HepG2 (cell line): Measurements from ENCODE around the gene MED12L. TPM values are rescaled to one million over a fixed set of nuclear protein-coding genes. Genes with fewer than 3 reads are reported as not detected.

Experiments used
- ATAC-seq: fragments of 200-7000 bp; cut with Tn5 transposase; 3 replicates; pipeline ENCODE4 v1.9.1; 2020; ENCODE audit warnings: mild to moderate bottlenecking, moderate library complexity
- BruUV-seq: library from RNA; stranded (reverse); fragments of 400-500 nt; replicated peaks from 2 replicates; lab custom pipeline; 2021; lab: Mats Ljungman, UMichigan
- CTCF ChIA-PET: fragments of 300-600 bp; formaldehyde crosslinking; extraction: SDS; loops from one replicate; lab custom pipeline; 2021; ENCODE audit warnings: low total read pairs, inconsistent platforms, low intra/inter-chr PET ratio; lab: Yijun Ruan, JAX
- POLR2A ChIA-PET: fragments of 350-600 bp; sonication (Branson Sonifier 250); formaldehyde crosslinking; loops from one replicate; lab custom pipeline; 2020; ENCODE audit warnings: antibody characterized with exemption, inconsistent platforms; lab: Yijun Ruan, JAX
- DNase-seq: peaks from one replicate; pipeline ENCODE4 v3.0.0-alpha.2; 2015; ENCODE audit warnings: low spot score
- FAIRE-seq: peaks from 3 replicates; lab custom pipeline; 2011; peaks lifted over from hg19 to GRCh38; lab: Jason Lieb, UNC
- H2AFZ ChIP-seq: one replicate; pipeline ENCODE4 v1.6.1; 2011; ENCODE audit warnings: low read length, inconsistent platforms
- H3K27ac ChIP-seq: fragments of 300-600 bp; 3 replicates; pipeline ENCODE4 v1.8.0; 2011; ENCODE audit warnings: mixed run types, mild to moderate bottlenecking, mixed read lengths, low read length, inconsistent platforms; ENCODE audit not compliant: insufficient read depth; ENCODE audit errors: extremely low read length
- H3K27me3 ChIP-seq, 2 experiments: fragments of 200-600 bp in 1 of 2; 2 replicates in 1 of 2; 3 replicates in 1 of 2; pipeline versions ENCODE4 v1.6.0 to v1.8.0; 2011; ENCODE audit warnings: low read length in 2 of 2, mild to moderate bottlenecking in 2 of 2, moderate library complexity in 2 of 2, inconsistent platforms in 1 of 2; ENCODE audit not compliant: insufficient read depth in 2 of 2, control insufficient read depth in 1 of 2
- H3K36me3 ChIP-seq, 2 experiments: fragments of 200-600 bp in 1 of 2; replicated peaks in 1 of 2; 2 replicates in 1 of 2; 3 replicates in 1 of 2; pipeline versions ENCODE4 v1.5.1 to v1.8.0; 2011; ENCODE audit warnings: low read length in 2 of 2, inconsistent platforms in 1 of 2; ENCODE audit not compliant: insufficient read depth in 2 of 2, control insufficient read depth in 1 of 2
- H3K4me1 ChIP-seq: 2 replicates; pipeline ENCODE4 v1.5.1; 2012; ENCODE audit warnings: low read length, inconsistent platforms; ENCODE audit not compliant: insufficient read depth
- H3K4me2 ChIP-seq: 2 replicates; pipeline ENCODE4 v1.6.0; 2011; ENCODE audit warnings: low read depth, low read length, inconsistent platforms
- H3K4me3 ChIP-seq, 3 experiments: fragments of 200-600 bp in 1 of 3; sonication (generic), shearing (Covaris generic) in 1 of 3; replicated peaks in 1 of 3; 2 replicates each; pipeline ENCODE4 v1.5.1; 2011 to 2016; ENCODE audit warnings: low read length in 3 of 3, inconsistent platforms in 2 of 3, low read depth in 2 of 3, mild to moderate bottlenecking in 2 of 3, control low read depth in 1 of 3, mixed read lengths in 1 of 3; ENCODE audit not compliant: insufficient read depth in 1 of 3
- H3K79me2 ChIP-seq: one replicate; pipeline ENCODE4 v1.6.1; 2011; ENCODE audit warnings: low read length, inconsistent platforms; ENCODE audit not compliant: insufficient read depth
- H3K9ac ChIP-seq: 2 replicates; pipeline ENCODE4 v1.6.0; 2011; ENCODE audit warnings: mild to moderate bottlenecking, low read depth, low read length, inconsistent platforms; ENCODE audit not compliant: insufficient read depth
- H3K9me3 ChIP-seq: 2 replicates; pipeline ENCODE4 v1.5.1; 2012; ENCODE audit warnings: mild to moderate bottlenecking, low read length
- H4K20me1 ChIP-seq: 2 replicates; pipeline ENCODE4 v1.6.0; 2011; ENCODE audit warnings: inconsistent platforms, mild to moderate bottlenecking, low read length, moderate library complexity; ENCODE audit not compliant: insufficient read depth
- CSRNP2 ChIP-seq: sonication (generic); formaldehyde crosslinking; conservative IDR thresholded peaks from 2 replicates; pipeline ENCODE4 v1.8.0; 2022; ENCODE audit warnings: low read depth, missing genetic modification reagents
- NCOA1 ChIP-seq: sonication (generic); formaldehyde crosslinking; IDR thresholded peaks from 2 replicates; pipeline ENCODE4 v1.9.0; 2021; ENCODE audit warnings: missing genetic modification reagents
- PREB ChIP-seq: sonication (generic); formaldehyde crosslinking; IDR thresholded peaks from 2 replicates; pipeline ENCODE4 v1.4.0; 2020; ENCODE audit warnings: missing genetic modification reagents
- PRPF4 ChIP-seq: fragments of 200-400 bp; formaldehyde crosslinking; IDR thresholded peaks from 2 replicates; pipeline ENCODE4 v1.6.1; 2016; ENCODE audit warnings: low read length, low read depth; ENCODE audit not compliant: poor library complexity, severe bottlenecking
- XRCC5 ChIP-seq: fragments of 200-400 bp; formaldehyde crosslinking; optimal IDR thresholded peaks from 2 replicates; pipeline ENCODE3; 2017; ENCODE audit warnings: mild to moderate bottlenecking, low read length
- ZFP36L2 ChIP-seq: sonication (generic); formaldehyde crosslinking; IDR thresholded peaks from 2 replicates; pipeline ENCODE4 v1.4.0; 2020; ENCODE audit warnings: missing genetic modification reagents
- ZNF333 ChIP-seq: sonication (generic); formaldehyde crosslinking; IDR thresholded peaks from 2 replicates; pipeline ENCODE4 v1.4.0; 2020; ENCODE audit warnings: mild to moderate bottlenecking, missing genetic modification reagents, borderline replicate concordance
- ZNF670 ChIP-seq: sonication (generic); formaldehyde crosslinking; IDR thresholded peaks from 2 replicates; pipeline ENCODE4 v1.8.0; 2022; ENCODE audit warnings: mild to moderate bottlenecking, missing genetic modification reagents, borderline replicate concordance
- ZNF780A ChIP-seq: sonication (generic); formaldehyde crosslinking; IDR thresholded peaks from 2 replicates; pipeline ENCODE4 v1.8.0; 2022; ENCODE audit warnings: mild to moderate bottlenecking, missing genetic modification reagents, moderate library complexity
- WGBS: methylation state at CpG from one replicate; pipeline ENCODE4 v1.1.6; 2017; ENCODE audit warnings: low lambda C conversion rate; 5-methylcytosine and 5-hydroxymethylcytosine counted together
- in situ Hi-C: cut with HindIII; loops from 2 replicates; pipeline ENCODE4 v1.10.0; 2017; ENCODE audit warnings: low pct_unique_long_range_greater_than_20kb; ENCODE audit not compliant: extremely low pct_ligation_motif_present
- intact Hi-C: fragments of 100-400 bp; cut with micrococcal nuclease; formaldehyde crosslinking; loops from one replicate; pipeline ENCODE4 v1.10.0; 2022; ENCODE audit not compliant: unreplicated experiment
- polyA plus RNA-seq, 8 experiments: library from polyadenylated mRNA; depleted of rRNA in 3 of 8; stranded (reverse) in 7 of 8; unstranded in 1 of 8; fragments of >200 nt; fragmentation: Illumina TruSeq in 4 of 8; extraction: Trizol in 4 of 8; gene quantifications; 2 replicates each; pipeline versions ENCODE4 v1.2.1 to v1.2.3, GENCODE V29; 2011 to 2016; ENCODE audit warnings: low read depth in 4 of 8, missing spikeins in 1 of 8, mixed read lengths in 1 of 8; ENCODE audit not compliant: insufficient read depth in 1 of 8
- total RNA-seq, 5 experiments: library from RNA; depleted of rRNA; stranded (reverse); fragments of >200 nt; fragmentation: Illumina TruSeq; extraction: Trizol; gene quantifications; 2 replicates each; pipeline ENCODE4 v1.2.3, GENCODE V29; 2016; ENCODE audit warnings: low read depth in 1 of 5

The MED12L gene
- total and polyA plus RNA-seq, 2 of the 13 experiments (the other 11 are each of a cell fraction or from before 2014, with no cell fraction given), result 0.07 to 0.64 TPM

- H4K20me1 ChIP-seq, result no peaks in the 10 kb centered on the region
- FAIRE-seq (no peak), DNase-seq (no peak), ATAC-seq (no peak)
- WGBS, result 44% methylated on average over 1 of the region's 1 CpG
- no peaks in the 10 kb centered on the region for H3K4me1 ChIP-seq
- no peaks in the 10 kb centered on the region for H3K36me3 ChIP-seq
- ChIA-PET POLR2A (no interaction called here), CTCF (no interaction called here)
- H3K9me3 ChIP-seq, result 0 out of 2 replicates have a peak, but pooled peaks cover 6% of the 10 kb centered on the region
- H3K79me2 ChIP-seq, result no peaks in the 10 kb centered on the region
- TF ChIP-seq PREB (CRISPR knock-in tag) (no peak), XRCC5 (no peak), ZNF670 (CRISPR knock-in tag) (no peak), ZNF333 (CRISPR knock-in tag) (no peak), ZNF780A (no peak), CSRNP2 (CRISPR knock-in tag) (no peak), PRPF4 (no peak), NCOA1 (no peak), ZFP36L2 (CRISPR knock-in tag) (no peak)
- no peak overlapping the region for H3K4me3 ChIP-seq
- no peak overlapping the region for H3K27ac ChIP-seq
- H3K27me3 ChIP-seq, result 0 out of 5 replicates have a peak, but pooled peaks cover 0 to 2% of the 10 kb centered on the region in 2 experiments
- intact Hi-C loops, result no loop called here
- in situ Hi-C loops, result no loop called here
- no TSS peak for BruUV-seq
- H3K4me2 ChIP-seq, result no peak overlapping the region
- no peak overlapping the region for H3K9ac ChIP-seq
- no peak overlapping the region for H2AFZ ChIP-seq
Observed at GRCh38 chr3:151415289-151415688, 329.8 kb downstream of the MED12L start.
